ENCODE results near the gene RBFOX2.

- no peak for TF ChIP-seq CTCF (IDR thresholded peaks at IDR 0.05)
- no peak for TF ChIP-seq POLR2AphosphoS5 (IDR thresholded peaks at IDR 0.05)
Observed at GRCh38 chr22:35984183-35985175, 44.1 kb downstream of the RBFOX2 start.

Data from breast epithelium (tissue), 3 donors.